ENCODE data around the gene AVEN.

- TF ChIP-seq CTCF (IDR thresholded peaks at IDR 0.05) (no peak), POLR2A (IDR thresholded peaks at IDR 0.05) (no peak)
These were observed 164.8 kb downstream of the AVEN start for GRCh38 chr15:33874156-33874555.

Measured in right lobe of liver (tissue), 4 donors.